ENCODE results near the gene PLXNA4.
A peak's percentile ranks its signal among the peaks of the same experiment; 100 is the strongest.
"Not testable (repeated sequence)": the region's sequence is repeated elsewhere in the genome, so short reads cannot be mapped to it uniquely, and the experiment has no call there.

Gene PLXNA4

DNA sequence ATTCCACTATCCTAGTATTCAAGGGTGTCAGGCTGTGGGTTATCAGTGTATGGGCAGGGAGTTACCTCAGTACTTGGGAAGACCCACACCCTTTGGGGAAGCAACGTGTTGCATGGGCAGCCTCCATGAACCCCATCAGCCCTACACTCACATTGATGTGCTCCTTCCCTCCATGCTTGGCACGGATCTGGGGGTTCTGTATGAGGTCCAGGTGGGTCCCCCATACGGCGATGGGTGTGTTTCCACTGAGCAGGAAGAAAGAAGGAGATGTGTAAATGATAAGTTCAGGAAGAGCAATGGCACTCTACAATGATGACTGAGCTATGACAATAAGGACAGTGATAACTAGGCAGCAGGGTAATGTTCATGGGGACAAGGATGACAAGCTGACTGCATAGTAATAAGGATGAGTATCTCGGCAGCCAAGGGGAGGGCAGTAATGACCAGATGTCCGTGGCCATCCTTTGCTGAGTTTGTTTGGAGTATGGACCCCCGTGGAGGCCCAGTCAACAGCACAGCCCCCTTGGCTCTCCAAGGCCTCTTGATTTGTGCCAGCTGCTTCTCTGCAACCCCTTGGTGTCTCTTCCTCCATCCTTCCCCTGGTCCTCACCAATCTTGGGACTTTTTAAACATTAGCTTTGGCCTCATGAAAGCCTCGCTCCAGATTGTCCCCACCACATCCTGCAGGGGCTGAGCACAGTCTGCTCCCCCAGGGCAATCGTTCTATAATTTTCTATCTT is 394.2 kb downstream of the PLXNA4 start:
- H3K4me1 Mint-ChIP-seq, result no peaks in the 10 kb centered on the region
- peaks cover 5% of the 10 kb centered on the region for H3K9me3 Mint-ChIP-seq
- H3K36me3 Mint-ChIP-seq, result peaks cover under 1% of the 10 kb centered on the region
- H3K27me3 Mint-ChIP-seq, result no peaks in the 10 kb centered on the region
- no peak overlapping the region for H3K4me3 Mint-ChIP-seq
- peak overlapping the region; percentile 66 for H3K27ac Mint-ChIP-seq

DNA sequence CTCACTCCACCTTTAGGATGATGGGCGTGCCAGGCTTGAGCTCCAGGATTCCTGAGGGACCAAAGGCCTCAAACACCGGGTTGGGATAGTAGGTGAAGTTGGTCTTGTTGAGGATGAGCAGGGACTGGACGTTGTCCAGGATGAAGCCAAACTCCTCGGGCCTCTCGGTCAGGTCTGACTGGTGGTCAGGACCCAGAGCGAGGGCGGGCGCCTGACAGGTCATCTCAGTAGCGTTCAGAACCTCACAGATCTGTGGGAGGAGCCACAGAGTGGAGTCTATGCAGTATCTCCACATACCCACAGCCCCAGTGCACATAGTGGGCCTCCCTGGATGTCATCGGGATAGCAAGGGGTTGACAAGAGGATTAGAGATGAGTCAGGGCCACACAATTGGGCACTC is 394.9 kb downstream of the PLXNA4 start:
- Mint-ChIP-seq H3K36me3 (no peaks in the 10 kb centered on the region), H3K27me3 (no peaks in the 10 kb centered on the region), H3K9me3 (no peaks in the 10 kb centered on the region), H3K4me3 (no peak overlapping the region), H3K27ac (no peak overlapping the region), H3K4me1 (no peaks in the 10 kb centered on the region)

DNA sequence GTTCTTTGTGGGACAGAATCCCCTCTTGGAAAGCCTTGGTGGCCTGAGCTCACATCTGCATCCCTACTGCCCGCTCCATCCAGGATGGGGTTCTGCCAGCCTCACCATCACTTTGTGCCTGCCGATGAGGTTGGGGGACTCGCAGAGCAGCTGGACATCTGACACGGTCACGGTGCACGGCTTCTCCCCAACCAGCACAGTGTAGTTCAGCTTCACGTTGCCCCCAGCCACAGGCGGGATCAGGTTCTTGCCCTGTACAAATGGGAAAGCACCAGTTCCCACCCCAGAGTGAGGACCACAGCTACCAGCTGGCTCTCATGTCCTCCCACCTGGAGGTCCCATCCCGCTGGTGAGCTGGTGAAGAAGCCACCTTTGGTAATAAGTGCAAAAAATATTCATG is 395.8 kb downstream of the PLXNA4 start:
- Mint-ChIP-seq H3K27me3 (no peaks in the 10 kb centered on the region), H3K4me1 (no peaks in the 10 kb centered on the region), H3K36me3 (no peaks in the 10 kb centered on the region), H3K4me3 (no peak overlapping the region), H3K27ac (no peak overlapping the region), H3K9me3 (no peaks in the 10 kb centered on the region)

DNA sequence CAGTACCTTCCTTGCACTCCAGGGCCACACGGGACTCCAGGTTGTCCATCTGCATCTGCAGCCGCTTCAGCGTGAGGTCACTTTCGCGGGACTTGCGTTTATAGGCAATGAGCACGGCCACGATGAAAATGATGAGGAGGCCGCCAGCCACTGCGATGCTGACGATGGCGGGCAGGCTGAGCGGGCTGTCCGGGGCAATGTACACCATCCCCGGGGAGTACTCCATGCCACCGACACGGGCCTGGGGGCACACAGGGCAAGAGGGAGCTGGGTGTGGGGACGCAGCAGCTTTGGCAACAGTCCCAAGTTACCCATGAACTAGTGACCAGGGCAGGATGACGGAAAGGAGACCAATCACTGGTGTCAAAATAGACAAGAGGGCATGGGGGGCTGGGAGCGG is 396.6 kb downstream of the PLXNA4 start:
- no peak overlapping the region for H3K27ac Mint-ChIP-seq
- no peaks in the 10 kb centered on the region for H3K4me1 Mint-ChIP-seq

DNA sequence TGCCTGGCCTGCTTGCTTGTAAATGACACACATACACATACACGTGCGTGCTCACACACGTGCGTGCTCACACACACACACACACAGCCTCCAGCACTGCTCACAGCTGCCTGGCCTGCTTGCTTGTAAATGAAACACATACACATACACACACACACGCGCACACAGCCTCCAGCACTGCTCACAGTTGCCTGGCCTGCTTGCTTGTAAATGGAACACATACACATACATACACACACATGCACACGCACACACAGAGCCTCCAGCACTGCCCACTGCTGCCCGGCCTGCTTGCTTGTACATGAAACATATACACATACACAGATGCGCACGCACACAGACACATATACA is 397.2 kb downstream of the PLXNA4 start:
- Mint-ChIP-seq H3K4me3 (no peak overlapping the region), H3K4me1 (no peaks in the 10 kb centered on the region), H3K9me3 (no peaks in the 10 kb centered on the region), H3K36me3 (no peaks in the 10 kb centered on the region), H3K27ac (no peak overlapping the region), H3K27me3 (no peaks in the 10 kb centered on the region)

More for the DNA sequence above, 396.6 kb downstream of the PLXNA4 start:
- Mint-ChIP-seq H3K9me3 (no peaks in the 10 kb centered on the region), H3K4me3 (no peak overlapping the region), H3K27me3 (no peaks in the 10 kb centered on the region), H3K36me3 (no peaks in the 10 kb centered on the region)

DNA sequence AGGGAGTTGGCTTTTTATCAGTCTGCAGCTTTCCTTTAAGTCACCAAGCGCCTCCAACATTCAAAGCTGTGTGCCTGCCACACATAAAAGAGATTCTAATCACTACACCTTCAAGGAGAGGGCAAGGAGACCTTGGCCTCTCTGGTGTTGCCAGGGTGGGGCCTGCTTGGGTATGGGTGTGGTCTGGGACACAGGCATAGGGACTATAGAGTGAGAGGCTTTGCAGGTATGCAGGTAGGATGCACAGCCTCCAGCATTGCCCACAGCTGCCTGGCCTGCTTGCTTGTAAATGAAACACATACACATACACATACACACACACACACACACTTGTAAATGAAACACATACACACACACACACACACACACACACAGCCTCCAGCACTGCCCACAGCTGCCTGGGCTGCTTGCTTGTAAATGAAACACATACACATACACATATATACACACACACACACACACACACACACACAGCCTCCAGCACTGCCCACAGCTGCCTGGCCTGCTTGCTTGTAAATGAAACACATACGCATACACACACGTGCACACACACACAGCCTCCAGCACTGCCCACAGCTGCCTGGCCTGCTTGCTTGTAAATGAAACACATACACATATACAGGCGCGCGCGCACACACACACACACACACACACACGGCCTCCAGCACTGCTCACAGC is 397.7 kb downstream of the PLXNA4 start:
- H3K27me3 Mint-ChIP-seq, H3K36me3 Mint-ChIP-seq, H3K9me3 Mint-ChIP-seq, H3K4me3 Mint-ChIP-seq, H3K27ac Mint-ChIP-seq, H3K4me1 Mint-ChIP-seq: not testable (repeated sequence)

DNA sequence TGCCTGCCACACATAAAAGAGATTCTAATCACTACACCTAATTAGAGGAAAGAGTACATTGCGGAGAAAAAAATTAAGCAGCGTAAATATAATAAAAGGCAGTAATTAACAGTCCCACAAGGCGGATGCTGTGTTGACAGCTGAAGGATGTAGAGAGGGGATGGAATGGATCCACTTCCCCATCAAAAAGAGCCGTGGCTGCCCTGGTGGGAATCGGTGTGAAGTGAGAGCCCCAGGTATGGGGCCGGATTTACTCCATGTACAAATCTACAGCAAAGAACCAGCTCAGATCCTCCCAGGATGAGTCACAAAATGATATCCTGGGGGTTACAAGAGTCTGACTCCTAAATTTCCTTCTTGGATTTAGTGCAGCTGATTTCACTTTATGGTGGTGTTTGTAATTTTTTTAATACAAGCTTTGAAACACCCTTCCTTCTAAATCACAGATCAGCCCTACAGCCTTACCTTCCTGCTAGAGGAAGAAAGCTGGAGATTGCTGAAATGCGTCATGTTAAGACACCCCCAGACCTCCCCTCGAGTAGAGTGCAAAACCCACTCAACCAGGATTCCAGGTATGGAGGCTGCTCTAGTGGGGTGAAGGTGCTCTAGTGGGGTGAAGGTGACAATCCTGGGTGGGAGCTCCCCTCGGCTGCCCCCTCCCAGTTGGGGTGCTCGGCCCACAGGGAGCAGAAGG is 398.4 kb downstream of the PLXNA4 start:
- H3K4me1 Mint-ChIP-seq, result no peaks in the 10 kb centered on the region
- no peak overlapping the region for H3K4me3 Mint-ChIP-seq
- no peaks in the 10 kb centered on the region for H3K27me3 Mint-ChIP-seq
- no peaks in the 10 kb centered on the region for H3K36me3 Mint-ChIP-seq
- H3K27ac Mint-ChIP-seq, result no peak overlapping the region
- H3K9me3 Mint-ChIP-seq, result no peaks in the 10 kb centered on the region

DNA sequence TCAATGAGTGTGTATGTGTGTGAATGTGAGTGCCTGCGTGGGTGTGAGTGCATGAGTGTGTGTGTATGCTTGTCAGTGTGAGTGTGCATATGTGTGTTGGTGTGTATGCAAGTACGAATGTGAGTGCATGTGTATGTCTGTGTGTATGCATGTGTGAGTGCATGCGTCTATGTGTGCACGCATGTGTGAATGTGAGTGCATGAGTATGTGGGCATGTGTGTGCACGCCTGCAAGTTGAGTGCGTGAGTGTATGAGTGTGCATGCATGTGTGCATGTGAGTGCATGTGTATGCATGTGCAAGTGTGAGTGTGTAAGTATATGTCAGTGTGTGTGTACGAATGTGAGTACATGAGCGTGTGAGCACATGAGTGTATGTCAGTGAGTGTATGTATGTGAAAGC is 399.6 kb downstream of the PLXNA4 start:
- no peak overlapping the region for H3K4me3 Mint-ChIP-seq
- no peaks in the 10 kb centered on the region for H3K4me1 Mint-ChIP-seq
- no peaks in the 10 kb centered on the region for H3K9me3 Mint-ChIP-seq
- no peak overlapping the region for H3K27ac Mint-ChIP-seq
- no peaks in the 10 kb centered on the region for H3K27me3 Mint-ChIP-seq
- no peaks in the 10 kb centered on the region for H3K36me3 Mint-ChIP-seq

DNA sequence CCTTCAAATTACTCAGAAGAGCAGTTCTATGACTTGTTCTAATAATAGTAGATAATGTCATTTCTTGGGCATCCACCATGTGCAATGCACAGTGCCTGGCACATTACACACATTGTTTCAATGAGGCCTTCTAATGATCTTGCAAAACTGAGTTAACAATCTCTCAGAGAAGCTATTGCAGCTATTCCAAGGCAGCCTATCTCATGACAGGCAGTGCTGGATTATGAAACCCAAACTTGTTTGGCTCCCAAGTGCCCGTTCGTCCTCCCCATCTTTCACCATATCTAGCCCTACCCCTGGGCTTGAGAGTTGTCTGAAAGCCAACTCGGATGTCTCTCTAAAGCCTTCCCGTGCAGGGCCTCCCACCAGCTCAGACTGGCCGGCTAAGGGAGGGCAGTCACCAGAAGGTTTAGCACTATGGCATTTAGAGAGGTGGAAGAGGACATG is 405.1 kb downstream of the PLXNA4 start:
- no peak overlapping the region for H3K4me3 Mint-ChIP-seq
- no peaks in the 10 kb centered on the region for H3K27me3 Mint-ChIP-seq
- no peak overlapping the region for H3K27ac Mint-ChIP-seq
- H3K36me3 Mint-ChIP-seq, result no peaks in the 10 kb centered on the region
- H3K9me3 Mint-ChIP-seq, result no peaks in the 10 kb centered on the region
- H3K4me1 Mint-ChIP-seq, result no peaks in the 10 kb centered on the region

DNA sequence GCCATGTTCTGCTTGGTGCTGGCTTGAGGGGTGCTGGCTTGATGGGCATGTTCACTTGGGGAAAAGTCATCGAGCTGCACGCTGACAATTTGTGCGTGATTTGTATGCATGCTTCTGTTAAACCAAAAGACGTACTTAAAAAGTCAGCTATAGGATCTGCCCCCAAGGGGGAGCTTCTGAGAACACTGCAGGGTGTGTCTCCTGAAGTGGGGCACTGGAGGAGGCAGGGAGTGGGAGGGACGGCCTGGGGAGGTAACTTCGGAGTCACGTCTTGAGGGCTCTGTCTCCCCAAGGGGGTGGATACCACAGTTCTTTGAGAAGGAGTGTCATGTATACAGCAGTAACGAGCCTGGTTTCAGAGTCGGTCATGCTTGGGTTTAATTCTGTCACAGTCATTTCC is 406.5 kb downstream of the PLXNA4 start:
- no peak overlapping the region for H3K27ac Mint-ChIP-seq

DNA sequence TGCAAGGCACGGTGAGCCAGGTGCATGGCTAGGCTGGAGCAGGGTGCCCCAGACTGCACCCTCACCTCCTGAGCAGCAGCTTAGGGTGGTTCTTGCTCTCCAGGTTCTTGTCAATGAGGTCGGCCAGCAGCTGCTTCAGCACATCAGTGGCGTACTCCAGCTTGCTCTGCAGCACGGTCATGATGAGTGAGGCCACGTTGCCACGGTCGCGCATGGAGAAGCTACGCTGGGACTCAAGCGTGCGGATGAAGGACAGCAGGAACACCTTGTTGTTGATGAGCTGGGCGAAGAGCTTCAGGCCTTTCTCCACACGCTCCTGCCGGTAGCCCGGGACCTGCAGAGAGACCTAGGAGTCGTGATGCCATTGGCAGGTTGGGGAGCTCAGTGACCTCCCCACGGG is 408.0 kb downstream of the PLXNA4 start:
- H3K36me3 Mint-ChIP-seq, result no peaks in the 10 kb centered on the region
- H3K9me3 Mint-ChIP-seq, result no peaks in the 10 kb centered on the region
- H3K27me3 Mint-ChIP-seq, result no peaks in the 10 kb centered on the region
- H3K4me1 Mint-ChIP-seq, result no peaks in the 10 kb centered on the region
- no peak overlapping the region for H3K27ac Mint-ChIP-seq
- no peak overlapping the region for H3K4me3 Mint-ChIP-seq

More for the DNA sequence above, 406.5 kb downstream of the PLXNA4 start:
- Mint-ChIP-seq H3K27me3 (no peaks in the 10 kb centered on the region), H3K36me3 (no peaks in the 10 kb centered on the region), H3K4me3 (no peak overlapping the region), H3K9me3 (no peaks in the 10 kb centered on the region), H3K4me1 (no peaks in the 10 kb centered on the region)

DNA sequence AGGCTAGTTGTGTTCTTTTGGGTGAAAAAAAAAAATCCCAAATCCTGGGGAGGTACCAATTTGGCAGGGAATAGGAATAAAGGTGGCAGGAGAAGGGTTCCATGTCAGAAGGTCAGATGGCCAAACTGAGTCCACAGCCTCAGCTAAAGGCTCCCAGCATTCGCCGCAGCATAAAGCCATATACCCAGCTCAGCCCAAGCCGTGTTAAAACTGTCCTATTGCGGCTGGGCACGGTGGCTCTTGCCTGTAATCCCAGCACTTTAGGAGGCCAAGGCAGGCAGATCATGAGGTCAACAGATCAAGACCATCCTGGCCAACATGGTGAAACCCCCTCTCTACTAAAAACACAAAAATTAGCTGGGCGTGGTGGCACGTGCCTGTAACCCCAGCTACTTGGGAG is 410.6 kb downstream of the PLXNA4 start:
- H3K4me1 Mint-ChIP-seq, H3K27me3 Mint-ChIP-seq, H3K4me3 Mint-ChIP-seq, H3K27ac Mint-ChIP-seq, H3K9me3 Mint-ChIP-seq, H3K36me3 Mint-ChIP-seq: not testable (repeated sequence)

DNA sequence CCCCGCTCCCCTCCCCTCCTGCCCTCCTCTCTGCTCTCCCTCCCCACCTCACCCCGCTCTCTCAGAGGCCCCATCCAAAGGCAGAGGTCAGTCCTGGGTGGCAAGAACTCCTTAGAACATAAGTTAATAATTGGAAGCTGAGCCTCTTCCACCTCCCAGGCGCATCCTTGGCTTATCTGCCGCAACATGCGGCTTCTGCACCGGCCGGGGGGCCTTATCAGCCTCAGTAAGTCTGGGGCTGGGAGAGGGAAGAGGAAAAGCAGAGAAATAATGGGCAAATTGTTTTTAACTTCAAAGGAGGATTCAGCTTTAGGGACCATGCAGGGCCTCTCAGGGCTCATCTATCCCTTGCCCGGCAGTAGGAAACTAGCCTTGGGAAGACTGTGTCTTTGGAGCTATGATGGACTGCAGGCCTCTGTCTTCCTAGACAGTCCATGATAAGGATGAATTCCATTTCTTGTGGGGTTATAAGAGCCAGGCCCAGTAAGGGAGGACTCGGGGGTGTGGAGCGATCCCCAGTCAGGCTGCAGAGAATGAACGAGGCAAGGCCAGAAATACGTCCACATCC is 411.6 kb downstream of the PLXNA4 start:
- Mint-ChIP-seq H3K27ac (no peak overlapping the region), H3K4me1 (no peaks in the 10 kb centered on the region), H3K36me3 (no peaks in the 10 kb centered on the region), H3K27me3 (peaks cover 1% of the 10 kb centered on the region), H3K4me3 (no peak overlapping the region), H3K9me3 (no peaks in the 10 kb centered on the region)

DNA sequence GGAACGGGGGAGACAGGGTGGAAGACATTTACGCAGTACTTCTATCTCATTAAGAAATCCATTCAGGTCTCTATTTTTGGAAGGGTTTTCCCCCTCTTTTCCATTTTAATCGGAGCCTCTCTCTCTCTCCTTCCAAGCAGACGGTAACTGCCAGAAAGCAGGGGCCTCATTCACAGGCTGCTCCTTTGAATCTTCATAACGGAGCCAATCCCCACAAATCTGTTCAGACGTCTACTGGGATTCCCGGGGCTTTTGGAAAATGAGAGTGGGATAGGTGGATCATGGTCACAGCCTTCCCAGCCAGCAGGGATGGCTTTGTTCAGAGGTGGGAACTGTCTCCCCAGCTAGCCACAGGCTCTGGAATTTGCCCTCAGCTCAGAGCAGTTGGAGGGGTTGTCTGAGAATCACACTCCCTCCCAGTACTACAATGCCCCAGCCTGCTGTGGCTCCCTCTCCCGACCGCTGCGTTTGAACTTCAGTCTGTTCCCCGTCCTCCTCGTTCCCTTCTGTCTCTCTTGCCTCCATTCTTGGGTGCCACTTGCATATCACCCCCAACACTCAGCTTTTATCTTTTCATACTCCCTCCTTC is 413.6 kb downstream of the PLXNA4 start:
- Mint-ChIP-seq H3K4me3 (no peak overlapping the region), H3K9me3 (no peaks in the 10 kb centered on the region), H3K4me1 (no peaks in the 10 kb centered on the region), H3K27me3 (peaks cover 1% of the 10 kb centered on the region), H3K27ac (no peak overlapping the region), H3K36me3 (no peaks in the 10 kb centered on the region)

DNA sequence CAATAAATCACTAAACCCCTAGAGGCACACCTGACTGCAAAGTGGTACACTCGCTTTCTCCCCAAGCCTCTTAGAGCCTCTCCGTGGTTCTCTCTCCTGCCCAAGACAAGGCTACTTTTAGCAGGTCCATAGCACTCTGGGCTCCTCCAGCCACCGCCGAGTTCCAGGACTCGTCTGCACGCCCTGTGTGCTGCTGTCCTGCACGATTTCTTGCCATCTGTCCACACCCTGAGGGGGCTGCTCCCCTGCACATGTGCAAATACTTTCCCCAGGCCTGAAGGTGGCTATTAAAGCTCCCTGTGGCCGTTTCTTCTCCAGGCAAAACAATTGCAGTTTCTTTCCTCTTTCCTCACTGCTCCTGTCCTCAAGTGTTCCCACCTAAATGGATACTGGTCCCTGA is 414.3 kb downstream of the PLXNA4 start:
- H3K27ac Mint-ChIP-seq, result no peak overlapping the region
- no peak overlapping the region for H3K4me3 Mint-ChIP-seq
- no peaks in the 10 kb centered on the region for H3K4me1 Mint-ChIP-seq
- peaks cover 1% of the 10 kb centered on the region for H3K27me3 Mint-ChIP-seq
- no peaks in the 10 kb centered on the region for H3K9me3 Mint-ChIP-seq
- no peaks in the 10 kb centered on the region for H3K36me3 Mint-ChIP-seq

DNA sequence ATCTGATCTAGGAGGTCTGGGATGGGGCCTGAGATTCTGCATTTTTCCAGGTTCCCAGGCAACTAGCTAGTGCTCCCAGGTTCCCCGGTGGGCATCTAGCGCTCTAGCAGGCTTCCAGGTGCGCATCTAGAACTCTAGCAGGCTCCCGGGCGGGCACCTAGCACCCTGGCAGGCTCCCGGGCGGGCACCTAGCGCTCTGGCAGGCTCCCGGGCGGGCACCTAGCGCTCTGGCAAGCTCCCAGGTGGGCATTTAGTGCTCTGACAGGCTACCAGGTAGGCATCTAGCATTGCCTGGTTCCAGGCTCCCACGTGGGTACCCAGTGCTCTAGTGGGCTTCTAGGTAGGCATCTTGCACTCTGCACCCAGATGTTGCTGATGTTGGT is 414.7 kb downstream of the PLXNA4 start:
- Mint-ChIP-seq H3K27ac (no peak overlapping the region), H3K27me3 (peaks cover 1% of the 10 kb centered on the region), H3K9me3 (no peaks in the 10 kb centered on the region), H3K4me1 (no peaks in the 10 kb centered on the region), H3K4me3 (no peak overlapping the region), H3K36me3 (no peaks in the 10 kb centered on the region)
